AG09309 (cell line): Measurements from ENCODE around the gene PIGB.

Source experiments
- DNase-seq: peaks from one replicate; pipeline ENCODE4 v3.0.0-alpha.2; 2010; ENCODE audit warnings: low read depth
- H3K4me3 ChIP-seq: 2 replicates; pipeline ENCODE4 v1.5.1; 2011; ENCODE audit warnings: mild to moderate bottlenecking, low read depth, low read length, moderate library complexity; ENCODE audit not compliant: control insufficient read depth
- TF ChIP-seq, protein P1 (sequence below): IDR thresholded peaks from 2 replicates; pipeline ENCODE4 v1.5.1; 2011; ENCODE audit warnings: mild to moderate bottlenecking, low read depth, low read length, inconsistent platforms; ENCODE audit not compliant: insufficient read depth, control insufficient read depth; ENCODE audit errors: missing control alignments

The PIGB gene

DNA sequence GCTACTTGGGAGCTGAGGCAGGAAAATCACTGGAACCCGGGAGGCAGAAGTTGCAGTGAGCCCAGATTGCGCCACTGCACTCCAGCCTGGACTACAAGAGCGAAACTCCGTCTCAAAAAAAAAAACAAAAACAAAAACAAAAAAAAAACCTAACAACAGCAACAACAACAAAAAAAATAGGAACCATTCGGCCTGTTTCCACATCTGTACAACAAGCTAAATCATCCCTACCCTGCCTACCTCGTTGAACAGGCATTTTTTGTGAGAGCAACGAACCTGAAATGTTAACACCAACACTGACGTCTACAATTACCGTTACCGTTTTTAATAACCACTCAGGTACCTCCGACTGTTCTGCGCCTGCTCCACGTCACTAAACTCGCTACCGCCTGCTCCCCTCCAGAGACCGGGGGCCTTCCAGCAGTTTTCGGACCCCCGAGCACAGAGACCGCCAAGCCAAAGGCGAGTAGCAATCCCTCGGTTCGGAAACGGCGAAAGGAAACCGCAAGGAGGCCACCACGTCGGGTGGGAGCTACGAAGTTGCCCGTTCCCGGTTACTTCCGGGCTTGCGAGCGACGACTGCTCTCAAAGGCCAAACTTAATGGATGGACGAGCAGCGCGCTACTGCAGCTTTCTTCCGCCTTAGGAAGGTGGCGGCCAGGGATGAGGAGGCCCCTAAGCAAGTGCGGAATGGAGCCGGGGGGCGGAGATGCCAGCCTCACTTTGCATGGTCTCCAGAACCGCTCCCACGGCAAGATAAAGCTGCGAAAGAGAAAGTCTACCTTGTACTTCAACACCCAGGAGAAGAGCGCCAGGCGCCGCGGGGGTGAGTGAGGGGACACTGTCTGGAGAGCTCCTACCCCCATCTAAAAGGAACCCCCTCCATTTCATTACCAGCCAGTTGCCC lies at the start of gene PIGB, which contains the start of gene PIGBOS1:
Gene PIGB (plus strand): TSS at position 635 of the 907 bp plus-strand sequence. CDS start 29 bp downstream, at position 664.
Gene PIGBOS1 (minus strand): TSS at position 536 of the 907 bp plus-strand sequence. CDS start 1,331 bp downstream, outside the sequence.
- peak; percentile 68 for DNase-seq
- H3K4me3 ChIP-seq: peak within 1 kb of the TSS; percentile 90
- TF ChIP-seq, protein P1, sequence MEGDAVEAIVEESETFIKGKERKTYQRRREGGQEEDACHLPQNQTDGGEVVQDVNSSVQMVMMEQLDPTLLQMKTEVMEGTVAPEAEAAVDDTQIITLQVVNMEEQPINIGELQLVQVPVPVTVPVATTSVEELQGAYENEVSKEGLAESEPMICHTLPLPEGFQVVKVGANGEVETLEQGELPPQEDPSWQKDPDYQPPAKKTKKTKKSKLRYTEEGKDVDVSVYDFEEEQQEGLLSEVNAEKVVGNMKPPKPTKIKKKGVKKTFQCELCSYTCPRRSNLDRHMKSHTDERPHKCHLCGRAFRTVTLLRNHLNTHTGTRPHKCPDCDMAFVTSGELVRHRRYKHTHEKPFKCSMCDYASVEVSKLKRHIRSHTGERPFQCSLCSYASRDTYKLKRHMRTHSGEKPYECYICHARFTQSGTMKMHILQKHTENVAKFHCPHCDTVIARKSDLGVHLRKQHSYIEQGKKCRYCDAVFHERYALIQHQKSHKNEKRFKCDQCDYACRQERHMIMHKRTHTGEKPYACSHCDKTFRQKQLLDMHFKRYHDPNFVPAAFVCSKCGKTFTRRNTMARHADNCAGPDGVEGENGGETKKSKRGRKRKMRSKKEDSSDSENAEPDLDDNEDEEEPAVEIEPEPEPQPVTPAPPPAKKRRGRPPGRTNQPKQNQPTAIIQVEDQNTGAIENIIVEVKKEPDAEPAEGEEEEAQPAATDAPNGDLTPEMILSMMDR: peak; percentile 23

DNA sequence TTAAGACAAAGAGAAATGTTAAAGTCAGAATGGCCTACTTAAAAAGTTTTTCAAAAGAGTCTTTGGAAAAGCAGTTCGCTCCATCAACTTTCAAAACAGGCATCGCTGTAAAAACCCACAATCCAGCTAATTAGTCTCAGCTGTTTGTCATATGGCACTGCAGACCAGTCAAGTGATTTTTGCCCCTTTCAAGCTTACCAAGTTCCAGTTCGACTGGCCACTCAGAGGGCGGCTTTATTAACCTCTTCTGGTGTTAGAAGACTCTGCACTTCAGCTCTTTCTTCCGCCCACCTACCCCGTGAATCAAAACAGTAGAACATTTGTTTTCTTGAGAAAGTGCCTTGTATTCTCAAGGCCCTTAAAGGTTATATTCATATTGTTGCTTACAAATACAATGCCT lies 48.7 kb upstream of the PIGB start:
- TF ChIP-seq, protein P1: no peak
- no peak for DNase-seq
- no peak overlapping the region for H3K4me3 ChIP-seq

DNA sequence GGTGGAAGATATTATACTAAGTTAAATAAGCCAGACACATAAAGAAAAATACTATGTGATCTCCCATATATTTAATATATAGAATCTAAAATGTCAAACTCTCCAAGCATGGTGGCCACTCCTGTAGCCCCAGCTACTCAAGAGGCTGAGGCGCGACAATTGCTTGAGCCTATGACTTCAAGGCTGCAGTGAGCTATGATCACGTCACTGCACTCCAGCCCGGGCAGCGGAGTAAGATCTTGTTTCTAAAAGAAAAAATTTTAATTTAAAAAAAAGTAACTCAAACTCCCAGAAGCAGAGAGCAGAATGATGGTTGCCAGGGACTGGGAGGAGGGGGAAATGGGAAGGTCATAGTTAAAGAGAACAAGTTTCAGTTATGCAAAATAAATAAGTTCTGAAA lies 42.7 kb upstream of the PIGB start:
- TF ChIP-seq, protein P1: no peak
- H3K4me3 ChIP-seq: no peak overlapping the region
- no peak for DNase-seq

DNA sequence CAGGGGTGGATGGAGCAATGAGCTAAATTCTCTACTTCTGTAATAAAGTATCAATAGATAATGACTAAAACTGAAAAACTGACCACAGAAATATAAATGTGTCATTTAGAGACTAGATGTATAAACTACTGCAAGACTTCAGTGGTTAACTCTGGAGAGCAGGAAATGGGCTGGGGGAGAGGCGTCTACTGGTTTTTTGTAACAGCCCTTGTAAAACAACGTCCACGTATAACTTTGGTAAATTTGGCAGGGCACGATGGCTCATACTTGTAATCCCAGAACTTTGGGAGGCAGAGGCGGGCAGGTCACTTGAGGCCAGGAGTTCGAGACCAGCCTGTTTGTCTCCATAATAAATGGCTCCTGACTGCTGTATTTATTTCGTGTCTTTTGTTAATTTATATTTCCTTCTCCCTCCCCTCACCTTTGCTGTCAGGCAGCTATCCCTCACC lies 41.9 kb upstream of the PIGB start:
- peak; percentile 66 for DNase-seq
- TF ChIP-seq, protein P1: no peak
- no peak overlapping the region for H3K4me3 ChIP-seq

DNA sequence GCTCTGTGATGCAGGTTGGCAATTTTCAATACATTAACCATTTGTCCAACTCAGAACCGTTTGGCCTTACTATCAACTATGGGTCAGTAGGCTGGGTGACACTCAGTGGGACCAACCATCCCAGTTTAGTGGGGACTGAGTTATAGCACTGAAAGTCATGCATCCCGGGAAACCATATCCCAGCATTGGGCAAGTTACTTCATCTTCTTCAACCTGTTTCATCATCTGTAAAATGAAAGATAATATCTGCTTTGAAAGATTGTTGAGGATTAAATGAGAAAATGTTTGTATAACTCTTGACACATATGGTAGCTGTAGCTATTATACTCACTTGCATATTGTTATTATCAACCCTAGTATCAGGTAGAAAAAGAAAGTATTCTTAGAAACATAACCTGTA lies 41.3 kb upstream of the PIGB start:
- no peak for DNase-seq
- TF ChIP-seq, protein P1: no peak
- no peak overlapping the region for H3K4me3 ChIP-seq

DNA sequence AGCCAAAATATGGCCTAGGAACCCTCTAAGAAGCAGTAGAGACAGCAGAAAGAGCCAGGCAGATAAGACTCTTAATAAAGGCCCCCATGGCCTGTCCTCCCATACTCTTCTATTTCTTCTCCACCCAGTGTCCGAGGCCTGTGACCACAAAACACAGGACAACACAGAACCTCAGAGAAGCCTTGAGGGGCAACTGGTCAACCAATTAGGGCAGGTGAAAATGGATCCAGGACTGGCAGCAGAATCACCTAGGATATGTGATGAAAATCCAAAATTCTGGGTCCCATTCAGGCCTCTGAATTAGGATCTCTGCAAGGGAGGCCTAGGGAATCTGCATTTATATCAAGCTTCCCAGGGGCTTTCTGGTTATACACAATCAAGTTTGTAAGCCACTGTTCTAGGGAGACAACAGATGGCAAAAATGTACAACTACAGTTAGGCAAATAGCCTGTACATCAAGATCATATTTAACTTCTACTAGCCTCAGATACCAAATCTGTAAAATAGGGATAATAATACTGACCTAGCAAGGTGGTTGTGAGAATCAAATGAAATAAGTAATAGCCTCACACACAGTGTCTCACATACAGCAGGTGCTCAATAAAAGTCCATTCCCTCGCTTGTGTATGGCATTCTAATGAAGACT lies 39.8 kb upstream of the PIGB start:
- no peak for DNase-seq
- TF ChIP-seq, protein P1: no peak
- no peak overlapping the region for H3K4me3 ChIP-seq
